HCT116 (cell line): ENCODE results near the gene SLC52A1. TPM values are rescaled to one million over a fixed set of nuclear protein-coding genes. Genes with fewer than 3 reads are reported as not detected.
A peak's percentile ranks its signal among the peaks of the same experiment; 100 is the strongest.

Source experiments
- ATAC-seq: fragments of 200-7000 bp; cut with Tn5 transposase; 2 replicates; pipeline ENCODE4 v1.9.1; 2020; ENCODE audit warnings: mild to moderate bottlenecking, moderate library complexity
- BruUV-seq: library from RNA; stranded (reverse); fragments of 400-500 nt; replicated peaks from 2 replicates; lab custom pipeline; 2021; lab: Mats Ljungman, UMichigan
- CTCF ChIA-PET: fragments of 300-600 bp; sonication (Branson Sonifier 250); formaldehyde crosslinking; loops from one replicate; lab custom pipeline; 2021; ENCODE audit warnings: antibody characterized with exemption; lab: Charles Lee
- POLR2A ChIA-PET: fragments of 300-600, 350-600 bp; sonication (Branson Sonifier 250); formaldehyde crosslinking; loops from one replicate; lab custom pipeline; 2021; ENCODE audit warnings: antibody characterized with exemption; lab: Charles Lee
- RAD21 ChIA-PET, 2 experiments: fragments of 300-600 bp; sonication (Branson Sonifier 250); formaldehyde crosslinking; loops; one replicate each; lab custom pipeline; 2023; ENCODE audit warnings: low total read pairs in 2 of 2; ENCODE audit not compliant: uncharacterized antibody in 2 of 2, unreplicated experiment in 2 of 2, low non-redundant PET in 1 of 2; lab: Charles Lee
- DNase-seq: peaks from one replicate; pipeline ENCODE4 v3.0.0-alpha.2; 2010; ENCODE audit warnings: low read depth, low spot score
- H2AFZ ChIP-seq: fragments of 200-600 bp; shearing (Covaris generic), sonication (generic); 2 replicates; pipeline ENCODE4 v1.6.1; 2017; ENCODE audit warnings: low read depth, mixed run types, mixed read lengths, antibody characterized with exemption, low read length; ENCODE audit not compliant: poor library complexity, severe bottlenecking
- H3K27ac ChIP-seq: 2 replicates; pipeline ENCODE4 v1.5.1; 2012; ENCODE audit warnings: low read depth, low read length
- H3K27me3 ChIP-seq: fragments of 200-600 bp; sonication (generic); 2 replicates; pipeline ENCODE4 v1.6.1; 2016; ENCODE audit warnings: mixed run types, low read length, mixed read lengths; ENCODE audit not compliant: insufficient read depth
- H3K36me3 ChIP-seq, 2 experiments: fragments of 200-500 bp in 1 of 2; fragments of 200-600 bp in 1 of 2; sonication (Bioruptor generic) in 1 of 2; sonication (generic) in 1 of 2; 2 replicates each; pipeline versions ENCODE4 v1.5.1 to v1.6.1; 2014 to 2016; ENCODE audit warnings: low read length in 2 of 2, inconsistent platforms in 1 of 2, mixed read lengths in 1 of 2, mixed run types in 1 of 2; ENCODE audit not compliant: insufficient read depth in 2 of 2, control insufficient read depth in 1 of 2
- H3K4me1 ChIP-seq, 2 experiments: fragments of 200-600 bp in 1 of 2; sonication (generic) in 1 of 2; 2 replicates each; pipeline versions ENCODE4 v1.5.1 to v1.6.1; 2012 to 2017; ENCODE audit warnings: low read length in 2 of 2, inconsistent platforms in 1 of 2, mild to moderate bottlenecking in 1 of 2, mixed read lengths in 1 of 2, mixed run types in 1 of 2, moderate library complexity in 1 of 2; ENCODE audit not compliant: insufficient read depth in 2 of 2, control insufficient read depth in 1 of 2
- H3K4me2 ChIP-seq: fragments of 200-600 bp; sonication (generic); 2 replicates; pipeline ENCODE4 v1.6.1; 2017; ENCODE audit warnings: mixed run types, low read length, mixed read lengths
- H3K4me3 ChIP-seq, 2 experiments: fragments of 200-600 bp in 1 of 2; sonication (generic) in 1 of 2; replicated peaks in 1 of 2; 2 replicates each; pipeline ENCODE4 v1.5.1; 2011 to 2016; ENCODE audit warnings: low read length in 2 of 2, control low read depth in 1 of 2, low read depth in 1 of 2, mild to moderate bottlenecking in 1 of 2, mixed read lengths in 1 of 2, mixed run types in 1 of 2
- H3K79me2 ChIP-seq: fragments of 200-600 bp; sonication (generic); 2 replicates; pipeline ENCODE4 v1.6.1; 2017; ENCODE audit warnings: mild to moderate bottlenecking, mixed run types, low read length, moderate library complexity, mixed read lengths; ENCODE audit not compliant: insufficient read depth
- H3K9ac ChIP-seq: fragments of 200-600 bp; sonication (generic); 2 replicates; pipeline ENCODE4 v1.6.1; 2016; ENCODE audit warnings: low read length, mixed read lengths
- H3K9me2 ChIP-seq: fragments of 200-600 bp; sonication (generic), shearing (Covaris generic); 2 replicates; pipeline ENCODE4 v1.6.1; 2017; ENCODE audit warnings: mixed run types, mild to moderate bottlenecking, moderate library complexity; ENCODE audit not compliant: insufficient read depth
- H3K9me3 ChIP-seq, 2 experiments: fragments of 200-500 bp in 1 of 2; fragments of 200-600 bp in 1 of 2; sonication (Bioruptor generic) in 1 of 2; sonication (generic) in 1 of 2; 2 replicates each; pipeline ENCODE4 v1.6.1; 2014 to 2017; ENCODE audit warnings: low read length in 2 of 2, mixed read lengths in 2 of 2, inconsistent platforms in 1 of 2, low read depth in 1 of 2, mild to moderate bottlenecking in 1 of 2, mixed run types in 1 of 2, moderate library complexity in 1 of 2; ENCODE audit not compliant: control insufficient read depth in 1 of 2, insufficient read depth in 1 of 2
- H4K20me1 ChIP-seq: fragments of 200-600 bp; sonication (generic), shearing (Covaris generic); 2 replicates; pipeline ENCODE4 v1.6.1; 2017; ENCODE audit warnings: mixed run types, mild to moderate bottlenecking, moderate library complexity; ENCODE audit not compliant: insufficient read depth
- CBX3 ChIP-seq: IDR thresholded peaks from 2 replicates; pipeline ENCODE4 v1.6.1; 2012; ENCODE audit warnings: low read depth
- CTCF ChIP-seq, 3 experiments: fragments of 200-600 bp in 1 of 3; sonication (generic) in 1 of 3; IDR thresholded peaks in 2 of 3; conservative IDR thresholded peaks in 1 of 3; 2 replicates each; pipeline ENCODE4 v1.5.1; 2012 to 2017; ENCODE audit warnings: low read depth in 2 of 3, low read length in 2 of 3, antibody characterized with exemption in 1 of 3, borderline replicate concordance in 1 of 3, control low read depth in 1 of 3, mild to moderate bottlenecking in 1 of 3, mixed read lengths in 1 of 3, mixed run types in 1 of 3, moderate library complexity in 1 of 3; ENCODE audit not compliant: insufficient read depth in 1 of 3
- POLR2AphosphoS5 ChIP-seq: IDR thresholded peaks from 2 replicates; pipeline ENCODE4 v1.6.1; 2011; ENCODE audit warnings: mild to moderate bottlenecking, low read depth, low read length, moderate library complexity
- SIN3A ChIP-seq: IDR thresholded peaks from 2 replicates; pipeline ENCODE4 v1.6.1; 2012; ENCODE audit warnings: low read depth
- SP1 ChIP-seq: IDR thresholded peaks from 2 replicates; pipeline ENCODE4 v1.6.1; 2012; ENCODE audit warnings: low read depth
- ZFX ChIP-seq: fragments of 450-650 bp; IDR thresholded peaks from 2 replicates; pipeline ENCODE4 v1.6.1; 2017
- intact Hi-C: fragments of 100-400 bp; cut with micrococcal nuclease; formaldehyde crosslinking; loops from 2 replicates; pipeline ENCODE4 v1.10.0; 2022
- total RNA-seq: library from RNA; stranded (reverse); gene quantifications from one replicate; pipeline ENCODE4 v1.2.1, GENCODE V29; 2021; ENCODE audit not compliant: unreplicated experiment
- TF ChIP-seq, protein P1 (sequence below): IDR thresholded peaks from 2 replicates; pipeline ENCODE4 v1.6.1; 2012

SLC52A1 gene
- total RNA-seq, 1 experiment from 2014 or later = not detected

GRCh38 chr17:4997302-4998026 lies 37.8 kb downstream of the SLC52A1 start, which contains the start of the genes INCA1 and KIF1C:
INCA1 (minus strand) TSS chr17:4997522; CDS start chr17:4994437, 3,085 bp downstream.
KIF1C (plus strand) TSS chr17:4997950; CDS start chr17:5000247, 2,297 bp downstream.
- no peaks in the 10 kb centered on the region for H3K9me2 ChIP-seq
- H3K4me2 ChIP-seq = peak within 1 kb of the TSS; percentile 99
- H3K27ac ChIP-seq = peak within 1 kb of the TSS; percentile 93
- peak; percentile 89 for ATAC-seq
- H3K4me3 ChIP-seq = peak within 1 kb of the TSS; percentile 92 to 95
- peaks cover 34% of the 10 kb centered on the region for H3K79me2 ChIP-seq
- H3K9ac ChIP-seq = peak within 1 kb of the TSS; percentile 90
- POLR2A ChIA-PET = interaction anchor here (2.4 kb wide), 1 partner anchor 11 kb away, joined by 16 read pairs; the partner anchor contains the start of gene CAMTA2
- H3K36me3 ChIP-seq = peaks cover 12 to 13% of the 10 kb centered on the region in 2 experiments
- no peaks in the 10 kb centered on the region for H3K27me3 ChIP-seq
- H3K9me3 ChIP-seq = no peaks in the 10 kb centered on the region
- BruUV-seq = no TSS peak
- no peak within 1 kb of the TSS for H2AFZ ChIP-seq
- H4K20me1 ChIP-seq = no peaks in the 10 kb centered on the region
- TF ChIP-seq SP1 (peak; percentile 80), ZFX (peak; percentile 62; the same call in 1 of the 2 replicates), SIN3A (peak; percentile 12; the same call in 1 of the 2 replicates), POLR2AphosphoS5 (peak; percentile 85), CBX3 (no peak), CTCF (IDR thresholded peaks at IDR 0.05 in 2 of 3, conservative IDR thresholded peaks at IDR 0.05 in 1 of 3; ENCODE audit: borderline replicate concordance in 1 of 3, insufficient read depth in 1 of 3, low read depth in 2 of 3, low read length in 2 of 3) (no peak)
- TF ChIP-seq, protein P1, sequence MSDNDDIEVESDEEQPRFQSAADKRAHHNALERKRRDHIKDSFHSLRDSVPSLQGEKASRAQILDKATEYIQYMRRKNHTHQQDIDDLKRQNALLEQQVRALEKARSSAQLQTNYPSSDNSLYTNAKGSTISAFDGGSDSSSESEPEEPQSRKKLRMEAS = peak; percentile 36; the same call in 1 of the 2 replicates
- TF ChIP-seq, all 23 proteins: peak for 5
- intact Hi-C loops = no loop called here
- ChIA-PET CTCF (no interaction called here), RAD21 (interaction anchor here in 1 of 2 experiments (0.6 kb wide), 1 partner anchor 24 kb away, joined by 4 read pairs; no protein-coding TSS in a partner anchor)
- DNase-seq = peak; percentile 72
- peaks cover 16 to 27% of the 10 kb centered on the region in 2 experiments for H3K4me1 ChIP-seq
